HG02973 (cell line): ENCODE data around the gene TTC9.
A peak's percentile ranks its signal among the peaks of the same experiment; 100 is the strongest.
"Not testable (repeated sequence)": the region's sequence is repeated elsewhere in the genome, so short reads cannot be mapped to it uniquely, and the experiment has no call there.

ENCODE experiments used
- ATAC-seq: cut with Tn5 transposase; IDR thresholded peaks from one replicate; pipeline ENCODE4 v1.9.1; 2021; ENCODE audit warnings: moderate library complexity; ENCODE audit not compliant: unreplicated experiment

The TTC9 gene

GRCh38 chr14:70671652-70672644 lies 30.2 kb downstream of the TTC9 start:
- no peak for ATAC-seq

GRCh38 chr14:70677341-70677740 lies 35.6 kb downstream of the TTC9 start:
- ATAC-seq = no peak

- no peak for ATAC-seq
Observed at GRCh38 chr14:70680748-70681147, 39.0 kb downstream of the TTC9 start.

GRCh38 chr14:70683983-70684382 lies 42.3 kb downstream of the TTC9 start:
- ATAC-seq = no peak

- no peak for ATAC-seq
Observed at GRCh38 chr14:70685474-70686197, 43.9 kb downstream of the TTC9 start.

GRCh38 chr14:70692210-70692609 lies 50.5 kb downstream of the TTC9 start:
- ATAC-seq = no peak

GRCh38 chr14:70696026-70696425 lies 54.3 kb downstream of the TTC9 start:
- no peak for ATAC-seq

GRCh38 chr14:70697701-70698100 lies 56.0 kb downstream of the TTC9 start:
- ATAC-seq = no peak

- ATAC-seq = no peak
Observed at GRCh38 chr14:70698288-70698687, 56.6 kb downstream of the TTC9 start.

- ATAC-seq = no peak
Observed at GRCh38 chr14:70699646-70700045, 57.9 kb downstream of the TTC9 start.

GRCh38 chr14:70700955-70701585 lies 59.4 kb downstream of the TTC9 start:
- no peak for ATAC-seq

GRCh38 chr14:70701610-70702009 lies 59.9 kb downstream of the TTC9 start:
- no peak for ATAC-seq

- ATAC-seq = no peak
Observed at GRCh38 chr14:70702161-70702560, 60.4 kb downstream of the TTC9 start.

- not testable (repeated sequence) for ATAC-seq
Observed at GRCh38 chr14:70703621-70704168, 62.0 kb downstream of the TTC9 start.

GRCh38 chr14:70704960-70705359 lies 63.2 kb downstream of the TTC9 start:
- ATAC-seq = no peak

- no peak for ATAC-seq
Observed at GRCh38 chr14:70706177-70706576, 64.5 kb downstream of the TTC9 start.

- peak; percentile 76 for ATAC-seq
Observed at GRCh38 chr14:70707138-70708038, 65.7 kb downstream of the TTC9 start.

GRCh38 chr14:70708717-70709570 lies 67.2 kb downstream of the TTC9 start:
- no peak for ATAC-seq

GRCh38 chr14:70709726-70710382 lies 68.1 kb downstream of the TTC9 start:
- no peak for ATAC-seq
